ENCODE data around the gene NUDT16L1.

DNA sequence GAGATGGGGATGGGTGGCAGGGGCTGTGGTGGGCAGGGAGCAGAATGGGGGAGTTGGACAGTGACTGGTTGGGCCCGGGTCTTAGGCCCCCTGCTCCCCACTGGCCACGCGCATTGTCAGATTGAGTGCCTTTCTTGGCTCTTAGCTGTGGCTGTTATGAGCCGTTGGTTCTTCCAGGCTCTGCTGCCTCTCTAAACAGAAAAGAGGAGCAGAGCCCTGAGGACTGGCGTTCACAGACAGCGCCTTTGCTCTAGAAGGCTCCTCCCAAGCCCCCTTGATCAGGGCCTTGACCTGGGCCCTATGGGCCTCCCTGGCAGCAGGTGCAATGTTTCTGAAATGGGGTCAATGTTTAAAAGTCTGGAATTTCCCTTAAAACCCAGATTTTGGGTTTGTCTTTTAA lies 14.8 kb upstream of the NUDT16L1 start:
- TF ChIP-seq POLR2AphosphoS5 (IDR thresholded peaks at IDR 0.05; ENCODE audit: low read depth, low read length), result no peak
- no peak for TF ChIP-seq POLR2A (IDR thresholded peaks at IDR 0.05; ENCODE audit: low read depth, low read length)
- no peak for TF ChIP-seq TAF1 (IDR thresholded peaks at IDR 0.05; ENCODE audit: borderline replicate concordance, low read depth, low read length)

Measured in GM12892 (cell line).